HS-27A (cell line): ENCODE measurements around the gene OR6Y1.

ENCODE experiments used
- DNase-seq: peaks from one replicate; pipeline ENCODE4 v3.0.0-alpha.2; 2012; ENCODE audit warnings: low read depth, missing footprints

The OR6Y1 gene

GRCh38 chr1:158554352-158554751 lies at the start of gene OR6Y1:
TSS of gene OR6Y1 (minus strand) at chr1:158554405. CDS start at chr1:158548105, 6,300 bp downstream.
- DNase-seq, result no peak

- DNase-seq, result no peak
Measured at GRCh38 chr1:158600735-158601134, 46.5 kb upstream of the OR6Y1 start.

- DNase-seq, result no peak
Measured at GRCh38 chr1:158586942-158587341, 32.7 kb upstream of the OR6Y1 start.

- DNase-seq, result no peak
Measured at GRCh38 chr1:158583962-158584361, 29.8 kb upstream of the OR6Y1 start.

GRCh38 chr1:158579733-158580132 lies 25.5 kb upstream of the OR6Y1 start, which contains the start of gene OR10X1:
TSS of gene OR10X1 (minus strand) at chr1:158579899. CDS start at chr1:158579899, 0 bp downstream.
- DNase-seq, result no peak

GRCh38 chr1:158577561-158577960 lies 23.4 kb upstream of the OR6Y1 start:
- DNase-seq, result no peak

GRCh38 chr1:158572226-158572625 lies 18.0 kb upstream of the OR6Y1 start:
- no peak for DNase-seq

GRCh38 chr1:158570480-158570879 lies 16.3 kb upstream of the OR6Y1 start, which contains the start of gene OR6P1:
TSS of gene OR6P1 (minus strand) at chr1:158570580. CDS start at chr1:158563604, 6,976 bp downstream.
- no peak for DNase-seq

GRCh38 chr1:158564608-158565007 lies 10.4 kb upstream of the OR6Y1 start:
- DNase-seq, result no peak

- no peak for DNase-seq
Measured at GRCh38 chr1:158563853-158564252, 9.6 kb upstream of the OR6Y1 start.

GRCh38 chr1:158559696-158560095 lies 5.5 kb upstream of the OR6Y1 start:
- DNase-seq, result no peak

- DNase-seq, result no peak
Measured at GRCh38 chr1:158552296-158552695, 1.9 kb downstream of the OR6Y1 start.

- DNase-seq, result no peak
Measured at GRCh38 chr1:158547533-158547932, 6.7 kb downstream of the OR6Y1 start.

GRCh38 chr1:158537609-158538008 lies 16.6 kb downstream of the OR6Y1 start:
- DNase-seq, result no peak

- DNase-seq, result no peak
Measured at GRCh38 chr1:158534496-158534895, 19.7 kb downstream of the OR6Y1 start.

- no peak for DNase-seq
Measured at GRCh38 chr1:158527190-158527815, 26.9 kb downstream of the OR6Y1 start.

- no peak for DNase-seq
Measured at GRCh38 chr1:158521666-158522058, 32.5 kb downstream of the OR6Y1 start.

GRCh38 chr1:158520955-158521665 lies 33.1 kb downstream of the OR6Y1 start:
- no peak for DNase-seq

- no peak for DNase-seq
Measured at GRCh38 chr1:158520021-158520420, 34.2 kb downstream of the OR6Y1 start.

- DNase-seq, result no peak
Measured at GRCh38 chr1:158516966-158517365, 37.2 kb downstream of the OR6Y1 start.

GRCh38 chr1:158509471-158510156 lies 44.6 kb downstream of the OR6Y1 start:
- DNase-seq, result no peak

- DNase-seq, result no peak
Measured at GRCh38 chr1:158507511-158507910, 46.7 kb downstream of the OR6Y1 start.
